GM18861 (cell line): ENCODE results near the gene DCAF8L1.
"Not testable (repeated sequence)": the region's sequence is repeated elsewhere in the genome, so short reads cannot be mapped to it uniquely, and the experiment has no call there.

Experiments
- ATAC-seq: cut with Tn5 transposase; IDR thresholded peaks from one replicate; pipeline ENCODE4 v1.9.1; 2021; ENCODE audit not compliant: unreplicated experiment

The DCAF8L1 gene

GRCh38 chrX:27981349-27981748, at the start of gene DCAF8L1:
Gene DCAF8L1 (minus strand): TSS chrX:27981449. CDS start chrX:27981334, 115 bp downstream.
- ATAC-seq = no peak

GRCh38 chrX:28022371-28022770, 41.1 kb upstream of the DCAF8L1 start:
- ATAC-seq = no peak

- ATAC-seq = no peak
These were observed 35.6 kb upstream of the DCAF8L1 start for GRCh38 chrX:28016823-28017222.

GRCh38 chrX:28015993-28016392, 34.7 kb upstream of the DCAF8L1 start:
- ATAC-seq = no peak

- ATAC-seq = no peak
These were observed 29.6 kb upstream of the DCAF8L1 start for GRCh38 chrX:28010875-28011274.

GRCh38 chrX:27998666-27999065, 17.4 kb upstream of the DCAF8L1 start:
- ATAC-seq = no peak

- ATAC-seq = no peak
These were observed 16.4 kb upstream of the DCAF8L1 start for GRCh38 chrX:27997622-27998021.

GRCh38 chrX:27996132-27996531, 14.9 kb upstream of the DCAF8L1 start:
- ATAC-seq = no peak

GRCh38 chrX:27995611-27996010, 14.4 kb upstream of the DCAF8L1 start:
- no peak for ATAC-seq

- no peak for ATAC-seq
These were observed 6.8 kb upstream of the DCAF8L1 start for GRCh38 chrX:27987862-27988646.

GRCh38 chrX:27976934-27977333, 4.3 kb downstream of the DCAF8L1 start:
- ATAC-seq = not testable (repeated sequence)

- ATAC-seq = no peak
These were observed 5.0 kb downstream of the DCAF8L1 start for GRCh38 chrX:27976284-27976683.

- no peak for ATAC-seq
These were observed 12.4 kb downstream of the DCAF8L1 start for GRCh38 chrX:27968878-27969277.

GRCh38 chrX:27968352-27968751, 12.9 kb downstream of the DCAF8L1 start:
- no peak for ATAC-seq

- no peak for ATAC-seq
These were observed 14.3 kb downstream of the DCAF8L1 start for GRCh38 chrX:27966955-27967354.

- ATAC-seq = no peak
These were observed 14.8 kb downstream of the DCAF8L1 start for GRCh38 chrX:27966492-27966891.

- ATAC-seq = not testable (repeated sequence)
These were observed 15.9 kb downstream of the DCAF8L1 start for GRCh38 chrX:27965348-27965747.

GRCh38 chrX:27964432-27964831, 16.8 kb downstream of the DCAF8L1 start:
- ATAC-seq = no peak

- not testable (repeated sequence) for ATAC-seq
These were observed 20.8 kb downstream of the DCAF8L1 start for GRCh38 chrX:27960410-27960809.

GRCh38 chrX:27953171-27953570, 28.1 kb downstream of the DCAF8L1 start:
- ATAC-seq = no peak

- ATAC-seq = no peak
These were observed 47.9 kb downstream of the DCAF8L1 start for GRCh38 chrX:27933361-27933760.
